ENCODE results near the gene CNOT11. TPM values are rescaled to one million over a fixed set of nuclear protein-coding genes. Genes with fewer than 3 reads are reported as not detected.

Gene CNOT11
- total RNA-seq, 1 experiment from 2014 or later, result 38.5 TPM

DNA sequence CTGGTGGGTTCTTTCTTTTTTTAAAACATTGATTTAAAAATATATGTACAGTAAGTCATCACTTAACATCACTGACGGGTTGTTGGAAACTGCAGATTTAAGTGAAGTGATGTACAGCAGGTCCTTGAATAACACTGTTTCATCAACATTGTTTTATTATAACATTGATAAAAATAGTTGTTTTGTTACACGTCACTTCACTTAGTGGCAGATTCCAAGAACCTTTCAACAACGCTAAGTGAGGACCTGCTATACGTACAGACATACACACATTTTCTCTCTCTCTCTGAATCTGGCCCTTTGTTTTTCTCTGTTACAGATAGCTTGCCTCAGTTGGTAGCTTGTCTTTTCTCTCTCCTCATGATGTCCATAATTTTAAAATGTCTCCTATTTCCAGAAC lies 9.5 kb downstream of the CNOT11 start:
- Mint-ChIP-seq H3K9me3 (ENCODE audit: unreplicated experiment) (no peaks in the 10 kb centered on the region), H3K4me1 (ENCODE audit: insufficient read depth, unreplicated experiment) (no peaks in the 10 kb centered on the region), H3K27me3 (ENCODE audit: insufficient read depth, unreplicated experiment) (no peaks in the 10 kb centered on the region), H3K4me3 (ENCODE audit: unreplicated experiment) (no peak overlapping the region), H3K36me3 (ENCODE audit: insufficient read depth, unreplicated experiment) (peaks cover 83% of the 10 kb centered on the region), H3K27ac (ENCODE audit: low read depth, unreplicated experiment) (no peak overlapping the region)
- intact Hi-C loops (cut with micrococcal nuclease), result no loop called here
- CTCF ChIA-PET, result interaction anchor here (0.7 to 1.1 kb wide), 3 partner anchors 8 to 335 kb away, joined by 3 to 4 read pairs (median 3); no protein-coding TSS in a partner anchor
- BruUV-seq (replicated peaks), result no TSS peak
- DNase-seq (ENCODE audit: unreplicated experiment), result no peak
- POLR2A ChIA-PET, result interaction anchor here (1.3 to 2.8 kb wide), 3 partner anchors 7 to 46 kb away, joined by 3 to 14 read pairs (median 6); partner anchors contain the start of genes CNOT11 and RNF149
- TF ChIP-seq, protein P1, sequence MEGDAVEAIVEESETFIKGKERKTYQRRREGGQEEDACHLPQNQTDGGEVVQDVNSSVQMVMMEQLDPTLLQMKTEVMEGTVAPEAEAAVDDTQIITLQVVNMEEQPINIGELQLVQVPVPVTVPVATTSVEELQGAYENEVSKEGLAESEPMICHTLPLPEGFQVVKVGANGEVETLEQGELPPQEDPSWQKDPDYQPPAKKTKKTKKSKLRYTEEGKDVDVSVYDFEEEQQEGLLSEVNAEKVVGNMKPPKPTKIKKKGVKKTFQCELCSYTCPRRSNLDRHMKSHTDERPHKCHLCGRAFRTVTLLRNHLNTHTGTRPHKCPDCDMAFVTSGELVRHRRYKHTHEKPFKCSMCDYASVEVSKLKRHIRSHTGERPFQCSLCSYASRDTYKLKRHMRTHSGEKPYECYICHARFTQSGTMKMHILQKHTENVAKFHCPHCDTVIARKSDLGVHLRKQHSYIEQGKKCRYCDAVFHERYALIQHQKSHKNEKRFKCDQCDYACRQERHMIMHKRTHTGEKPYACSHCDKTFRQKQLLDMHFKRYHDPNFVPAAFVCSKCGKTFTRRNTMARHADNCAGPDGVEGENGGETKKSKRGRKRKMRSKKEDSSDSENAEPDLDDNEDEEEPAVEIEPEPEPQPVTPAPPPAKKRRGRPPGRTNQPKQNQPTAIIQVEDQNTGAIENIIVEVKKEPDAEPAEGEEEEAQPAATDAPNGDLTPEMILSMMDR (IDR thresholded peaks at IDR 0.05; ENCODE audit: unreplicated experiment), result no peak

DNA sequence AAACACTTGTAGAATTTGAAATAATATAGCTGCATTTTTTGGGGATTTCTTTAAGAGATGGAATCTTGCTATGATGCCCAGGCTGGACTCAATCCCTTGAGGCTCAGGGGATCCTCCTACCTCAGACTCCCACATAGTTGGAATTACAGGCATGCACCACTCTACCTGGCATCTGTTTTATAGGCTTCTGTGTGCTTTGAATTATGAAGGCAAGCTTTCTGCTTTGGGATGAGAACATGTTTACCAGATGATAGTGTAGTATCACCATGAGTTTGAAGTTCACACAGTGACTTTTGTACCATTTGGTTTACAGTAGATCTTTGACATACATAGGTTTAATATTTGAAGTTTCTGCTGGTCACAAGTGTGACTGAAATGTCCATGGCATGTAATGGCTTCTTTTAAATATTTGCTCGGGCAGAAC lies 10.7 kb downstream of the CNOT11 start:
- no peaks in the 10 kb centered on the region for H3K9me3 Mint-ChIP-seq (ENCODE audit: unreplicated experiment)
- no peaks in the 10 kb centered on the region for H3K4me1 Mint-ChIP-seq (ENCODE audit: insufficient read depth, unreplicated experiment)
- intact Hi-C loops (cut with micrococcal nuclease), result no loop called here
- TF ChIP-seq, protein P1 (IDR thresholded peaks at IDR 0.05; ENCODE audit: unreplicated experiment), result no peak
- no TSS peak for BruUV-seq (replicated peaks)
- peaks cover 83% of the 10 kb centered on the region for H3K36me3 Mint-ChIP-seq (ENCODE audit: insufficient read depth, unreplicated experiment)
- no peak overlapping the region for H3K4me3 Mint-ChIP-seq (ENCODE audit: unreplicated experiment)
- no peak overlapping the region for H3K27ac Mint-ChIP-seq (ENCODE audit: low read depth, unreplicated experiment)
- ChIA-PET CTCF (interaction anchor here (0.7 to 1.1 kb wide), 2 partner anchors 10 to 109 kb away, joined by 3 to 4 read pairs; no protein-coding TSS in a partner anchor), POLR2A (interaction anchor here (1.8 to 2.8 kb wide), 2 partner anchors 9 to 11 kb away, joined by 6 to 14 read pairs; partner anchors contain the start of gene CNOT11)
- H3K27me3 Mint-ChIP-seq (ENCODE audit: insufficient read depth, unreplicated experiment), result no peaks in the 10 kb centered on the region
- no peak for DNase-seq (ENCODE audit: unreplicated experiment)

DNA sequence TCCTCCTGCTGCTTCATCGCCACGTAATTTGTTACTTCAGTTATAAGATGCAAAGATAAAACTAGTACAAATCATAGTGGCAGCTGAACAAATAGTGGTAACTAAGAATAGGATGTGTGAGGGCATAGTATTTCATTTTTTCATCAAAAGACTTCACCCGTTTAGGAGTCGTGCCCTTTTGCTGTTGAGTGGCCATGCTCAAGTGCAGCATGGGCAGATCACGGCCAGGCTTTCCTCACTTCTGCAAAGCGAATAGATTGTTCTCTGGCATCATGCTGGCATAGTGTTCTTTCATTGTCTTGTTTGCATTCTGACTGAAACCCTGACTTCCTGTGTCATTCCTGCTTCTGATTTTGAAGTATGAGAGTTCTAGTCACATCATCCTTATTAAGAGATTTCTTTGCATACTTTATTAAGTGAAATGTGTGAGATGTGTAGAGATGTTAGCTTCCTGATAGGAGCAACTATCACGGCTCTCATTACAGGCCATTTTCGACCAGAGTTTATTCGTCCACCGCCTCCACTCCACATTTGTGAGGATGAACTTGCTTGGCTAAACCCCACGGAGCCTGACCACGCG lies 11.8 kb downstream of the CNOT11 start:
- CTCF ChIA-PET, result no interaction called here
- BruUV-seq (replicated peaks), result no TSS peak

DNA sequence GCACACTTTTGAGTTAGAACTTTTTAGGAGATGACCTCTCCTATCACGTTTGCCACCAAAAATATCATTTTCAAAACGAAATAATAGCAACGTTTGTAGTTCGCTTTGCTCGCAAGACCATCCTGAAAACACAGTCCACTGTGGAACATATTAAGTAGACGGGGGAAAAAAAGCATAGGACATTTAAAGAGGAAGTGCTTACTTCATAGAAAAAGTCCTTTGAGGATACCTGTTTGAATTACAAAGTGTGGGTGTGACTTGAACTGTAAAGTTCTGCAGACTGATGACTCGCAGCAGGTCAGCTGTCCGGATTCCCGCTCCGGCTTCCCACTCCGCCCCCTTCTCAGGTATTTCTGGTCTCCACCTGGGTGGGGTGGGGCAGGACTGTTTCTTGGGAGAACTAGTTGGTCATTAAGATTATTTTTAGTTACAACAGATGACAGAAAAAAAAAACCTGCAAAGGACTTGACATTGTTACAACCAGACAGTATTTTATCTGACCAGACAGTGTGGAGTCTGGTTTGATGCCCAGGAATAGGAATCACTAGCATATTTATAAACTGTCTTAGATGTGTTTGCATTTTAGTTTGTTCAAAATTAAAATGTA lies 13.3 kb downstream of the CNOT11 start:
- ChIA-PET POLR2A (no interaction called here), CTCF (interaction anchor here (0.6 to 1.6 kb wide), 3 partner anchors 11 to 16 kb away, joined by 3 read pairs; no protein-coding TSS in a partner anchor)
- Mint-ChIP-seq H3K27me3 (ENCODE audit: insufficient read depth, unreplicated experiment) (no peaks in the 10 kb centered on the region), H3K36me3 (ENCODE audit: insufficient read depth, unreplicated experiment) (peaks cover 94% of the 10 kb centered on the region), H3K4me3 (ENCODE audit: unreplicated experiment) (no peak overlapping the region), H3K4me1 (ENCODE audit: insufficient read depth, unreplicated experiment) (no peaks in the 10 kb centered on the region), H3K27ac (ENCODE audit: low read depth, unreplicated experiment) (no peak overlapping the region), H3K9me3 (ENCODE audit: unreplicated experiment) (no peaks in the 10 kb centered on the region)
- peak; percentile 9 for DNase-seq (ENCODE audit: unreplicated experiment)
- intact Hi-C loops (cut with micrococcal nuclease), result no loop called here
- TF ChIP-seq, protein P1 (IDR thresholded peaks at IDR 0.05; ENCODE audit: unreplicated experiment), result no peak
- no TSS peak for BruUV-seq (replicated peaks)

More for the DNA sequence above, 11.8 kb downstream of the CNOT11 start:
- Mint-ChIP-seq H3K27ac (ENCODE audit: low read depth, unreplicated experiment) (no peak overlapping the region), H3K9me3 (ENCODE audit: unreplicated experiment) (no peaks in the 10 kb centered on the region), H3K27me3 (ENCODE audit: insufficient read depth, unreplicated experiment) (no peaks in the 10 kb centered on the region), H3K4me1 (ENCODE audit: insufficient read depth, unreplicated experiment) (no peaks in the 10 kb centered on the region), H3K4me3 (ENCODE audit: unreplicated experiment) (no peak overlapping the region), H3K36me3 (ENCODE audit: insufficient read depth, unreplicated experiment) (peaks cover 83% of the 10 kb centered on the region)
- POLR2A ChIA-PET, result interaction anchor here (2.8 kb wide), 1 partner anchor 12 kb away, joined by 14 read pairs; the partner anchor contains the start of gene CNOT11
- DNase-seq (ENCODE audit: unreplicated experiment), result no peak
- intact Hi-C loops (cut with micrococcal nuclease), result no loop called here
- TF ChIP-seq, protein P1 (IDR thresholded peaks at IDR 0.05; ENCODE audit: unreplicated experiment), result no peak

Data from MCF 10A (cell line).